ENCODE results near the gene LRRN1.

DNA sequence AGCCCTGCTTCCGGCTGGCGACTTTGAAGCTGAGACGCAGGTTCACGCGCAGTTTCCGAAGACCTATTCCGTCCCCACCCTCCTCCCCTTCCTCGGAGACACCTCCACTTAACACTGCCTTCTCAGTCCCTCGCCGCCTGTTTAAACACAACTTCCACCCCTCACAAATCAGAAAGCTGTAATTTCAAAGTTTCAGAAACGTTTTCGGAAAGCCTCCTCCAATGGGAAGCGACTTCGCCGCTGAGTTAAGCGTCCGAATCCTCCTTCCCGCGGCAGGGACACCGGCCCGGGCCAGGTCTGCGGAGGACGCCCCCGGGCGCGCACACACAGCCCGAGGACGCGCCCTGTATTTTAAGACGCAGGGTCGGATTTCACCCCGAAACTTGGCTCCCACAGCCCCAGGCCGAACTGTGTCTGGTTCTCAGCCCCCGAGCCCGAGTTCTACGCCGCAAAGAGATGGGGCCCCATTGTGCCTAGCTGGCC, 559 bp upstream of the LRRN1 start:
- TF ChIP-seq, protein P1, sequence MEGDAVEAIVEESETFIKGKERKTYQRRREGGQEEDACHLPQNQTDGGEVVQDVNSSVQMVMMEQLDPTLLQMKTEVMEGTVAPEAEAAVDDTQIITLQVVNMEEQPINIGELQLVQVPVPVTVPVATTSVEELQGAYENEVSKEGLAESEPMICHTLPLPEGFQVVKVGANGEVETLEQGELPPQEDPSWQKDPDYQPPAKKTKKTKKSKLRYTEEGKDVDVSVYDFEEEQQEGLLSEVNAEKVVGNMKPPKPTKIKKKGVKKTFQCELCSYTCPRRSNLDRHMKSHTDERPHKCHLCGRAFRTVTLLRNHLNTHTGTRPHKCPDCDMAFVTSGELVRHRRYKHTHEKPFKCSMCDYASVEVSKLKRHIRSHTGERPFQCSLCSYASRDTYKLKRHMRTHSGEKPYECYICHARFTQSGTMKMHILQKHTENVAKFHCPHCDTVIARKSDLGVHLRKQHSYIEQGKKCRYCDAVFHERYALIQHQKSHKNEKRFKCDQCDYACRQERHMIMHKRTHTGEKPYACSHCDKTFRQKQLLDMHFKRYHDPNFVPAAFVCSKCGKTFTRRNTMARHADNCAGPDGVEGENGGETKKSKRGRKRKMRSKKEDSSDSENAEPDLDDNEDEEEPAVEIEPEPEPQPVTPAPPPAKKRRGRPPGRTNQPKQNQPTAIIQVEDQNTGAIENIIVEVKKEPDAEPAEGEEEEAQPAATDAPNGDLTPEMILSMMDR (IDR thresholded peaks at IDR 0.05; ENCODE audit: borderline replicate concordance, extremely low read depth, low read length, poor library complexity, severe bottlenecking) = no peak
- no peak for TF ChIP-seq EZH2 (IDR thresholded peaks at IDR 0.05; ENCODE audit: borderline replicate concordance, low read depth, low read length, severe bottlenecking)

Data from DND-41 (cell line).